HEK293 (cell line): ENCODE data around the gene SLC17A5.
A peak's percentile ranks its signal among the peaks of the same experiment; 100 is the strongest.

Source experiments
- CTCF ChIA-PET: fragments of 350-600 bp; formaldehyde crosslinking; extraction: SDS; loops from one replicate; lab custom pipeline; 2021; ENCODE audit warnings: antibody characterized with exemption; lab: Yijun Ruan, JAX
- POLR2A ChIA-PET: fragments of 300-600 bp; formaldehyde crosslinking; extraction: SDS; loops from one replicate; lab custom pipeline; 2020; ENCODE audit warnings: antibody characterized with exemption, inconsistent platforms; lab: Yijun Ruan, JAX
- H3K27ac ChIP-seq: fragments of 200-500 bp; sonication (Bioruptor generic); 2 replicates; pipeline ENCODE4 v1.5.1; 2014; ENCODE audit warnings: low read depth, low read length, control low read depth, inconsistent platforms; ENCODE audit errors: extremely low read depth
- H3K36me3 ChIP-seq, 2 experiments: fragments of 200-500 bp in 1 of 2; sonication (Bioruptor generic) in 1 of 2; 1 replicate in 1 of 2; 2 replicates in 1 of 2; pipeline ENCODE4 v1.5.1; 2014 to 2017; ENCODE audit warnings: inconsistent platforms in 2 of 2, low read length in 2 of 2; ENCODE audit not compliant: control insufficient read depth in 2 of 2, insufficient read depth in 1 of 2
- H3K4me1 ChIP-seq: fragments of 200-500 bp; sonication (Bioruptor generic); 2 replicates; pipeline ENCODE4 v1.5.1; 2014; ENCODE audit warnings: mild to moderate bottlenecking, low read length, inconsistent platforms; ENCODE audit not compliant: control insufficient read depth, insufficient read depth
- H3K4me3 ChIP-seq: 2 replicates; pipeline ENCODE4 v1.5.1; 2011; ENCODE audit warnings: low read depth, mild to moderate bottlenecking, control low read depth, low read length, moderate library complexity
- H3K9me3 ChIP-seq: fragments of 200-500 bp; sonication (Bioruptor generic); 2 replicates; pipeline ENCODE4 v1.5.1; 2014; ENCODE audit warnings: low read depth, low read length, inconsistent platforms; ENCODE audit not compliant: control insufficient read depth, insufficient read depth
- GLI2 ChIP-seq: fragments of 450-650 bp; formaldehyde crosslinking; IDR thresholded peaks from 2 replicates; pipeline ENCODE4; 2017; ENCODE audit warnings: missing biosample characterization, missing genetic modification characterization, low read depth, borderline replicate concordance
- OSR2 ChIP-seq: fragments of 450-650 bp; formaldehyde crosslinking; IDR thresholded peaks from 2 replicates; pipeline ENCODE4 v1.5.1; 2016; ENCODE audit warnings: missing biosample characterization, missing genetic modification characterization
- ZNF169 ChIP-seq: fragments of 450-650 bp; formaldehyde crosslinking; IDR thresholded peaks from 2 replicates; pipeline ENCODE4 v1.5.1; 2016; ENCODE audit warnings: missing biosample characterization, missing genetic modification characterization
- ZNF239 ChIP-seq: fragments of 450-650 bp; formaldehyde crosslinking; IDR thresholded peaks from 2 replicates; pipeline ENCODE4 v1.5.1; 2016; ENCODE audit warnings: missing biosample characterization, missing genetic modification characterization
- ZNF292 ChIP-seq: fragments of 450-650 bp; formaldehyde crosslinking; IDR thresholded peaks from 2 replicates; pipeline ENCODE4 v1.5.1; 2016; ENCODE audit warnings: low read depth, missing biosample characterization, missing genetic modification characterization, borderline replicate concordance
- ZNF518A ChIP-seq: fragments of 450-650 bp; formaldehyde crosslinking; conservative IDR thresholded peaks from 2 replicates; pipeline ENCODE4 v1.5.1; 2016; ENCODE audit warnings: low read depth, missing biosample characterization, missing genetic modification characterization
- ZNF548 ChIP-seq: fragments of 450-650 bp; formaldehyde crosslinking; IDR thresholded peaks from 2 replicates; pipeline ENCODE4 v1.5.1; 2016; ENCODE audit warnings: missing biosample characterization, missing genetic modification characterization
- ZNF555 ChIP-seq: fragments of 450-650 bp; formaldehyde crosslinking; conservative IDR thresholded peaks from 2 replicates; pipeline ENCODE4 v1.5.1; 2017; ENCODE audit warnings: missing biosample characterization, mild to moderate bottlenecking, missing genetic modification characterization, inconsistent platforms
- ZNF560 ChIP-seq: fragments of 450-650 bp; formaldehyde crosslinking; IDR thresholded peaks from 2 replicates; pipeline ENCODE4 v1.5.1; 2017; ENCODE audit warnings: missing biosample characterization, missing genetic modification characterization, borderline replicate concordance
- ZNF571 ChIP-seq: fragments of 450-650 bp; formaldehyde crosslinking; IDR thresholded peaks from 2 replicates; pipeline ENCODE4 v1.5.0; 2017; ENCODE audit warnings: missing biosample characterization, missing genetic modification characterization
- ZNF626 ChIP-seq: fragments of 450-650 bp; sonication (Bioruptor Pico); formaldehyde crosslinking; IDR thresholded peaks from 2 replicates; pipeline ENCODE4 v1.5.1; 2018; ENCODE audit warnings: missing biosample characterization, missing genetic modification characterization, inconsistent platforms
- ZNF707 ChIP-seq: fragments of 450-650 bp; formaldehyde crosslinking; IDR thresholded peaks from 2 replicates; pipeline ENCODE4 v1.5.1; 2016; ENCODE audit warnings: missing biosample characterization, missing genetic modification characterization
- TF ChIP-seq, protein P1 (sequence below): fragments of 450-650 bp; formaldehyde crosslinking; IDR thresholded peaks from 2 replicates; pipeline ENCODE4 v1.5.1; 2017; ENCODE audit warnings: missing biosample characterization, missing genetic modification characterization
- TF ChIP-seq, protein P2 (sequence below): fragments of 450-650 bp; IDR thresholded peaks from 2 replicates; pipeline ENCODE4 v1.5.1; 2018; ENCODE audit warnings: missing biosample characterization, missing genetic modification characterization

The SLC17A5 gene

GRCh38 chr6:73580247-73581149 is 73.3 kb downstream of the SLC17A5 start (continued):
- TF ChIP-seq ZNF707 (tag by site-specific recombination) (no peak), ZNF571 (tag by site-specific recombination) (no peak), ZNF239 (tag by site-specific recombination) (no peak), OSR2 (tag by site-specific recombination) (no peak)
- TF ChIP-seq, protein P1, sequence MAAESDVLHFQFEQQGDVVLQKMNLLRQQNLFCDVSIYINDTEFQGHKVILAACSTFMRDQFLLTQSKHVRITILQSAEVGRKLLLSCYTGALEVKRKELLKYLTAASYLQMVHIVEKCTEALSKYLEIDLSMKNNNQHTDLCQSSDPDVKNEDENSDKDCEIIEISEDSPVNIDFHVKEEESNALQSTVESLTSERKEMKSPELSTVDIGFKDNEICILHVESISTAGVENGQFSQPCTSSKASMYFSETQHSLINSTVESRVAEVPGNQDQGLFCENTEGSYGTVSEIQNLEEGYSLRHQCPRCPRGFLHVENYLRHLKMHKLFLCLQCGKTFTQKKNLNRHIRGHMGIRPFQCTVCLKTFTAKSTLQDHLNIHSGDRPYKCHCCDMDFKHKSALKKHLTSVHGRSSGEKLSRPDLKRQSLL (tag by site-specific recombination): no peak

DNA sequence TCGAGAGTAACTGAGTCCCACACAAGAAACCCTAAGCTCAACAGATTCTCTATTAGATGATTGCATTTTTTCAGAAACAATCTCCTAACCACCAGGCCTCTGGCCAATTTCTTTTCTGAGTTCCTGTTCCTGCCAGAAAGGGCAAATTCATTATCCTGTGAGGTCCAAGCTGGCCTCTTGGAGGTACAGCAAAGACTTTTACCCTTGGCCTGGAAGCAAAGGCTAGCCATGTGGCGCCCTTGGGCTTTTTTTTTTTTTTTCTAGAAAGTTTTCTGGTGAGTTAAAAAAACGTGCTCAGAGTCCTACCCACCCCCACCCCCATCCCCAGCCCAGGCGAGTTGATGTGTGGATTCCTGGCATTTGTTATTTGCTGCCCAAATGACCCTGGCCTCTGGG is 73.9 kb downstream of the SLC17A5 start:
- Histone ChIP-seq H3K4me1 (peaks cover 8% of the 10 kb centered on the region; the same call in 1 of the 2 replicates), H3K9me3 (no peaks in the 10 kb centered on the region), H3K36me3 (no peaks in the 10 kb centered on the region), H3K27ac (peak overlapping the region; percentile 72), H3K4me3 (no peak overlapping the region; the same call in 1 of the 2 replicates)
- TF ChIP-seq ZNF548 (tag by site-specific recombination) (no peak), ZNF560 (tag by site-specific recombination) (no peak)
- CTCF ChIA-PET: interaction anchor here (0.6 to 1.8 kb wide), 15 partner anchors 9 to 221 kb away, joined by 3 to 7 read pairs (median 5); partner anchors contain the start of gene EEF1A1
- POLR2A ChIA-PET: interaction anchor here (0.5 to 2.3 kb wide), 8 partner anchors 9 to 89 kb away, joined by 3 to 36 read pairs (median 6); partner anchors contain the start of gene EEF1A1

- Histone ChIP-seq H3K9me3 (no peaks in the 10 kb centered on the region), H3K36me3 (no peaks in the 10 kb centered on the region), H3K4me1 (peaks cover 8% of the 10 kb centered on the region; the same call in 1 of the 2 replicates), H3K4me3 (no peak overlapping the region), H3K27ac (peak overlapping the region; percentile 72; the same call in 1 of the 2 replicates)
- ChIA-PET POLR2A (interaction anchor here (0.9 to 2.3 kb wide), 4 partner anchors 39 to 66 kb away, joined by 7 to 36 read pairs (median 10); partner anchors contain the start of gene EEF1A1), CTCF (interaction anchor here (0.6 to 1.7 kb wide), 9 partner anchors 10 to 221 kb away, joined by 3 to 7 read pairs (median 4); partner anchors contain the start of gene EEF1A1)
- no peak for TF ChIP-seq ZNF292 (tag by site-specific recombination)
- TF ChIP-seq ZNF548 (tag by site-specific recombination): peak; percentile 63; the same call in 1 of the 2 replicates
- TF ChIP-seq ZNF169 (tag by site-specific recombination): no peak
Observed at GRCh38 chr6:73579389-73579788, 74.4 kb downstream of the SLC17A5 start.

DNA sequence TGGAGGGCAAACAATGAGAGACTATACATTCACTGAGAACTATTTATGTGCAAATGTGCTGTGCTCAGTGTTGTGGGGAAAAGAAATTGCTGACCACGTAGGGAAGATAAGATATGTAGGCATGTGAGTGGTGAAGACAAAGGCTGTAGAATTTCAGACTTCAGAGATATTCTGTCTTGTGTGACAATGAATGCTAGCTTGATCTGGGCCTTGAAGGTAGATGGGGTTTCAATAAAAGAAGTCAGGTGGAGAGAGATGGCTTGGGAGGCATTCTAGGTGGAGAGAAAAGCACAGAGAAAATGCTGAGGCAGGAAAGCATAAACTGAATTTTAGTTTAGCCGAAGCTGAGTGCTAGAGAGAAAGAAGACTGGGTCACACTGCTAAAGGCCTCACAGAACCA is 76.1 kb downstream of the SLC17A5 start:
- peaks cover 8% of the 10 kb centered on the region; the same call in 1 of the 2 replicates for H3K4me1 ChIP-seq
- CTCF ChIA-PET: interaction anchor here (0.6 kb wide), 1 partner anchor 195 kb away, joined by 3 read pairs; no protein-coding TSS in a partner anchor

More for the DNA sequence above, 76.1 kb downstream of the SLC17A5 start:
- Histone ChIP-seq H3K9me3 (no peaks in the 10 kb centered on the region), H3K4me3 (no peak overlapping the region), H3K27ac (no peak overlapping the region), H3K36me3 (no peaks in the 10 kb centered on the region)
- POLR2A ChIA-PET: interaction anchor here (1.5 kb wide), 1 partner anchor 56 kb away, joined by 4 read pairs; the partner anchor contains the start of gene EEF1A1
- no peak for TF ChIP-seq ZNF555 (tag by site-specific recombination)
- TF ChIP-seq GLI2 (tag by site-specific recombination): no peak
- no peak for TF ChIP-seq ZNF626
- TF ChIP-seq OSR2 (tag by site-specific recombination): no peak
- TF ChIP-seq, protein P2, sequence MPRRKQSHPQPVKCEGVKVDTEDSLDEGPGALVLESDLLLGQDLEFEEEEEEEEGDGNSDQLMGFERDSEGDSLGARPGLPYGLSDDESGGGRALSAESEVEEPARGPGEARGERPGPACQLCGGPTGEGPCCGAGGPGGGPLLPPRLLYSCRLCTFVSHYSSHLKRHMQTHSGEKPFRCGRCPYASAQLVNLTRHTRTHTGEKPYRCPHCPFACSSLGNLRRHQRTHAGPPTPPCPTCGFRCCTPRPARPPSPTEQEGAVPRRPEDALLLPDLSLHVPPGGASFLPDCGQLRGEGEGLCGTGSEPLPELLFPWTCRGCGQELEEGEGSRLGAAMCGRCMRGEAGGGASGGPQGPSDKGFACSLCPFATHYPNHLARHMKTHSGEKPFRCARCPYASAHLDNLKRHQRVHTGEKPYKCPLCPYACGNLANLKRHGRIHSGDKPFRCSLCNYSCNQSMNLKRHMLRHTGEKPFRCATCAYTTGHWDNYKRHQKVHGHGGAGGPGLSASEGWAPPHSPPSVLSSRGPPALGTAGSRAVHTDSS (tag by site-specific recombination): no peak
- no peak for TF ChIP-seq ZNF518A
